Activated naive CD4-positive, alpha-beta T cell treated with anti-CD3 and anti-CD28 coated beads, Interleukin-2, amount 50 U/mL, for 24 hours (primary cell): Measurements from ENCODE around the gene CD28.
A peak's percentile ranks its signal among the peaks of the same experiment; 100 is the strongest.

Source experiments
- H3K27ac Mint-ChIP-seq: one replicate; pipeline ENCODE4 v1.8.0; 2021; ENCODE audit warnings: mild to moderate bottlenecking, mixed read lengths
- H3K27me3 Mint-ChIP-seq: one replicate; pipeline ENCODE4 v1.8.0; 2021; ENCODE audit warnings: mixed read lengths
- H3K36me3 Mint-ChIP-seq: one replicate; pipeline ENCODE4 v1.8.0; 2021; ENCODE audit warnings: mixed read lengths
- H3K4me1 Mint-ChIP-seq: one replicate; pipeline ENCODE4 v1.8.0; 2021; ENCODE audit warnings: mixed read lengths
- H3K4me3 Mint-ChIP-seq: one replicate; pipeline ENCODE4 v1.8.0; 2021; ENCODE audit warnings: mild to moderate bottlenecking, mixed read lengths
- H3K9me3 Mint-ChIP-seq: one replicate; pipeline ENCODE4 v1.8.0; 2021; ENCODE audit warnings: mixed read lengths

Gene CD28

GRCh38 chr2:203681978-203682377 lies 24.5 kb upstream of the CD28 start:
- H3K27ac Mint-ChIP-seq: no peak overlapping the region
- no peaks in the 10 kb centered on the region for H3K36me3 Mint-ChIP-seq
- peaks cover 34% of the 10 kb centered on the region for H3K4me1 Mint-ChIP-seq
- no peak overlapping the region for H3K4me3 Mint-ChIP-seq
- peaks cover 11% of the 10 kb centered on the region for H3K9me3 Mint-ChIP-seq
- no peaks in the 10 kb centered on the region for H3K27me3 Mint-ChIP-seq

DNA sequence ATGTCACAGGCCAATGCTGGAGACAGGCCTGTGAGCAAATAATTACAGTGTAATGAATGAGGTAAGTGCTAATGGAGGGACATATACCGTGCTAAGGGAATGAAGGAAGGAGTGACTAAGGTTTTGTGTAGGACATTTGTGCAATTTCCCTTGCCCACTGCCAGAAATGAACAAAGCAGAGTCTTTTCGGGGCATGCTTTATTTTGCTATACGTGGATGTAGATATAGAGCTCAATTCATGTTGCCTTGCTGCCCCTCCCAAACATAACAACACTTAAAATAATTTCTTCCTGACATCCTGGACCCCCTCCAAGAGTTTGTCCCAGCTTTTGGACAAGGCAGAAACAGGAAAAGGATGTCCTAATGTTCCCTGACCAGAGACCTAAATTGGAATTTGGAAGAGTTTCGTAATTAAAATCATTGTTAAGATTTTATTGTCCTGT lies 23.7 kb upstream of the CD28 start:
- peaks cover 11% of the 10 kb centered on the region for H3K9me3 Mint-ChIP-seq
- H3K36me3 Mint-ChIP-seq: no peaks in the 10 kb centered on the region
- no peak overlapping the region for H3K4me3 Mint-ChIP-seq
- H3K27ac Mint-ChIP-seq: peak overlapping the region; percentile 61
- no peaks in the 10 kb centered on the region for H3K27me3 Mint-ChIP-seq
- peaks cover 34% of the 10 kb centered on the region for H3K4me1 Mint-ChIP-seq

GRCh38 chr2:203683421-203683820 lies 23.0 kb upstream of the CD28 start:
- H3K9me3 Mint-ChIP-seq: peaks cover 9% of the 10 kb centered on the region
- H3K27me3 Mint-ChIP-seq: no peaks in the 10 kb centered on the region
- peaks cover 34% of the 10 kb centered on the region for H3K4me1 Mint-ChIP-seq
- no peak overlapping the region for H3K27ac Mint-ChIP-seq
- no peak overlapping the region for H3K4me3 Mint-ChIP-seq
- no peaks in the 10 kb centered on the region for H3K36me3 Mint-ChIP-seq

GRCh38 chr2:203683932-203684556 lies 22.4 kb upstream of the CD28 start:
- H3K27me3 Mint-ChIP-seq: no peaks in the 10 kb centered on the region
- H3K4me1 Mint-ChIP-seq: peaks cover 34% of the 10 kb centered on the region
- H3K4me3 Mint-ChIP-seq: no peak overlapping the region

DNA sequence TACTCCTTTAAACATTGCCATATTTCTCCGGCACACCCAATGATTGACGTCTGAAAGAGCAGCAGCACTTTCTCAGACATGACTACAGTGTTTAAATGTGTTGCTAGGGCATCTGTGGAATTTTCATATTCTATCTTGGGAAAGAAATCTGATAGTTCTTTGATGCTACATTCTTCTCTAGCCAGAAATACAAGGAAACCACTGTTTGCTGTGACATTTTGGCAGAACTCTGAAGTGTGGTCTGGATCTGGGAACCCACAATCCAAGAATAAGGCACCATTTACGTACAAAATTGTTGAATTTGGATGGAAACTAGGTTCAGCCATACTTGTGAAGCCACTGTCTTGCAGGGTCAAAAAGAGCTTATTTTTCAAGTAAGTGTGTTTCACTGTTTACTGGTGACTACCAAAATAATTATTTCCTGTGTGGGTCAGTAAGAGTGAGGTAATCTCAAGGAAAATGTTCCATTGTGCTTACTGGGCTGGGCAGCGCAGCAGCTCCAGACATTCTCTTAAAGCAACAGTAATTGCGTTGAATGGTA lies 21.3 kb upstream of the CD28 start:
- no peaks in the 10 kb centered on the region for H3K27me3 Mint-ChIP-seq

More at GRCh38 chr2:203683932-203684556, 22.4 kb upstream of the CD28 start:
- H3K27ac Mint-ChIP-seq: no peak overlapping the region
- H3K36me3 Mint-ChIP-seq: no peaks in the 10 kb centered on the region
- peaks cover 6% of the 10 kb centered on the region for H3K9me3 Mint-ChIP-seq

GRCh38 chr2:203685789-203686420 lies 20.5 kb upstream of the CD28 start:
- Mint-ChIP-seq H3K36me3 (no peaks in the 10 kb centered on the region), H3K9me3 (no peaks in the 10 kb centered on the region), H3K4me3 (no peak overlapping the region), H3K27me3 (no peaks in the 10 kb centered on the region), H3K4me1 (peaks cover 29% of the 10 kb centered on the region), H3K27ac (no peak overlapping the region)

More for the DNA sequence above, 21.3 kb upstream of the CD28 start:
- H3K27ac Mint-ChIP-seq: no peak overlapping the region
- no peaks in the 10 kb centered on the region for H3K36me3 Mint-ChIP-seq
- peaks cover 30% of the 10 kb centered on the region for H3K4me1 Mint-ChIP-seq
- no peak overlapping the region for H3K4me3 Mint-ChIP-seq
- H3K9me3 Mint-ChIP-seq: peaks cover 6% of the 10 kb centered on the region

DNA sequence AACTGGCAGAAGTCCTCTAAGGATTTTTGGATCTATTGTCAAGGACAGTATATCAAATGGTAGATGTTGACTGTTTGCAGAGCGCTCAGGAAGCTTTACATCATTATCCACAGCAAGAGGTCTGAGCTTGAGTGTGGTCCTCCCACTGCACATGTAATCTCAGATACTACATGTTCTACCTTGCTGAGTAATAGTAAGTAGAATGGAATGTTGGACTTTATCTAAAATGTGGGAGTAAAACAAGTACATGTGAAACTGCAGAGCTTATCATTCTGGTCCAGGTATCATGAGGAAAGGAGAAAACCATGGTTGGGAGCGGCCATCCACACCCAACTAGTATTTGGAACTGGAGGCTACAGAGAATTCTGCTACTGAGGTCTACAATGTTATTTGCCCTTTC lies 19.3 kb upstream of the CD28 start:
- H3K36me3 Mint-ChIP-seq: no peaks in the 10 kb centered on the region
- H3K4me3 Mint-ChIP-seq: no peak overlapping the region
- no peaks in the 10 kb centered on the region for H3K9me3 Mint-ChIP-seq
- H3K4me1 Mint-ChIP-seq: peaks cover 23% of the 10 kb centered on the region
- H3K27me3 Mint-ChIP-seq: no peaks in the 10 kb centered on the region
- peak overlapping the region; percentile 14 for H3K27ac Mint-ChIP-seq

GRCh38 chr2:203688798-203689197 lies 17.6 kb upstream of the CD28 start:
- Mint-ChIP-seq H3K27me3 (no peaks in the 10 kb centered on the region), H3K4me1 (peaks cover 21% of the 10 kb centered on the region), H3K9me3 (no peaks in the 10 kb centered on the region), H3K4me3 (no peak overlapping the region), H3K27ac (no peak overlapping the region), H3K36me3 (no peaks in the 10 kb centered on the region)

- no peak overlapping the region for H3K4me3 Mint-ChIP-seq
- H3K9me3 Mint-ChIP-seq: no peaks in the 10 kb centered on the region
- H3K4me1 Mint-ChIP-seq: peaks cover 19% of the 10 kb centered on the region
- H3K36me3 Mint-ChIP-seq: no peaks in the 10 kb centered on the region
- H3K27me3 Mint-ChIP-seq: no peaks in the 10 kb centered on the region
- H3K27ac Mint-ChIP-seq: no peak overlapping the region
Measured at GRCh38 chr2:203689426-203690116, 16.9 kb upstream of the CD28 start.

- Mint-ChIP-seq H3K27ac (no peak overlapping the region), H3K27me3 (no peaks in the 10 kb centered on the region)
Measured at GRCh38 chr2:203690117-203690431, 16.4 kb upstream of the CD28 start.

GRCh38 chr2:203690441-203691047 lies 15.9 kb upstream of the CD28 start:
- H3K27me3 Mint-ChIP-seq: no peaks in the 10 kb centered on the region
- H3K4me1 Mint-ChIP-seq: peaks cover 19% of the 10 kb centered on the region
- no peaks in the 10 kb centered on the region for H3K9me3 Mint-ChIP-seq
- H3K27ac Mint-ChIP-seq: no peak overlapping the region
- H3K4me3 Mint-ChIP-seq: no peak overlapping the region
- no peaks in the 10 kb centered on the region for H3K36me3 Mint-ChIP-seq

More at GRCh38 chr2:203690117-203690431, 16.4 kb upstream of the CD28 start:
- H3K9me3 Mint-ChIP-seq: no peaks in the 10 kb centered on the region
- H3K36me3 Mint-ChIP-seq: no peaks in the 10 kb centered on the region
- peaks cover 19% of the 10 kb centered on the region for H3K4me1 Mint-ChIP-seq
- H3K4me3 Mint-ChIP-seq: no peak overlapping the region

GRCh38 chr2:203691149-203691548 lies 15.3 kb upstream of the CD28 start:
- no peaks in the 10 kb centered on the region for H3K36me3 Mint-ChIP-seq
- H3K27me3 Mint-ChIP-seq: no peaks in the 10 kb centered on the region
- peak overlapping the region; percentile 3 for H3K27ac Mint-ChIP-seq
- H3K4me3 Mint-ChIP-seq: no peak overlapping the region
- peaks cover 19% of the 10 kb centered on the region for H3K4me1 Mint-ChIP-seq
- H3K9me3 Mint-ChIP-seq: no peaks in the 10 kb centered on the region

DNA sequence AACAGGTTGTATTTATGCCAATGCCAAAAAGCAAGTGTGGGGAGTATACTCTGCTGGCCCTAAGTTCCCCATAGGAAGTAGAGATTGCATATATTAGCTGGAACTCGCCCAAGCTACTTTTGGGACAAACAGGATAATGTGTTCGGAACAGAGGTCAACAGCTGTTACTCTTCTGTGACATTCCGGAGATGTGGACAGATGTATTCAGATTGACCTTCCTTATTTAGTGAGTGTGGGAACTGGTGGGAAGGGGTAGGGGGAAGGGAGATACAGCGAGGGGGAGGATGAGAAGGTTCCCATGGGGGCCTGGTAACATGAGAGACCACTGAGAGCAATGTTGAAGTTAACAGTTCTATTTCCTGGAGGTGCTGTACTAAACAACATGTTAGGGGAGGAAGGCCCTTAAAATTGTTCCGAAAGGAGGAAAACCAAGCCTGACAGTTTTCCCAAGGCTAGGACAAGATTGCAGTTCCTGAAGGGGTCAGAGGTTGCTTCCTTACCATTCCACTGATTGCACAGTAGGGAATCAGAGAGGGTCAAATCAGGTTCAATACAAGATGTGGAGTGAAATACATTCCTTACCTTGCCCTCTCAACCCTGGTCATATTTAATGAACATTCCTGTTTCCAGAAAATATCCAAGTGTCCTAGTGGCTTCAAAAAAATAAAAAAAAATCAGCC lies 14.3 kb upstream of the CD28 start:
- Mint-ChIP-seq H3K36me3 (no peaks in the 10 kb centered on the region), H3K27me3 (no peaks in the 10 kb centered on the region), H3K4me1 (peaks cover 19% of the 10 kb centered on the region), H3K9me3 (no peaks in the 10 kb centered on the region), H3K27ac (no peak overlapping the region), H3K4me3 (no peak overlapping the region)

GRCh38 chr2:203693242-203693879 lies 13.1 kb upstream of the CD28 start:
- Mint-ChIP-seq H3K4me1 (peaks cover 19% of the 10 kb centered on the region), H3K9me3 (no peaks in the 10 kb centered on the region), H3K4me3 (no peak overlapping the region), H3K36me3 (no peaks in the 10 kb centered on the region), H3K27me3 (no peaks in the 10 kb centered on the region), H3K27ac (no peak overlapping the region)

GRCh38 chr2:203694191-203694590 lies 12.2 kb upstream of the CD28 start:
- no peaks in the 10 kb centered on the region for H3K9me3 Mint-ChIP-seq
- H3K36me3 Mint-ChIP-seq: no peaks in the 10 kb centered on the region
- H3K4me3 Mint-ChIP-seq: no peak overlapping the region
- H3K27me3 Mint-ChIP-seq: no peaks in the 10 kb centered on the region
- no peak overlapping the region for H3K27ac Mint-ChIP-seq
- H3K4me1 Mint-ChIP-seq: peaks cover 19% of the 10 kb centered on the region
